Fibroblast of peridontal ligament (primary cell): ENCODE results near the gene PRKAA1.

Source experiments
- DNase-seq: peaks from one replicate; pipeline ENCODE4 v3.0.0-alpha.2; 2010; ENCODE audit errors: extremely low read depth

PRKAA1 gene

DNA sequence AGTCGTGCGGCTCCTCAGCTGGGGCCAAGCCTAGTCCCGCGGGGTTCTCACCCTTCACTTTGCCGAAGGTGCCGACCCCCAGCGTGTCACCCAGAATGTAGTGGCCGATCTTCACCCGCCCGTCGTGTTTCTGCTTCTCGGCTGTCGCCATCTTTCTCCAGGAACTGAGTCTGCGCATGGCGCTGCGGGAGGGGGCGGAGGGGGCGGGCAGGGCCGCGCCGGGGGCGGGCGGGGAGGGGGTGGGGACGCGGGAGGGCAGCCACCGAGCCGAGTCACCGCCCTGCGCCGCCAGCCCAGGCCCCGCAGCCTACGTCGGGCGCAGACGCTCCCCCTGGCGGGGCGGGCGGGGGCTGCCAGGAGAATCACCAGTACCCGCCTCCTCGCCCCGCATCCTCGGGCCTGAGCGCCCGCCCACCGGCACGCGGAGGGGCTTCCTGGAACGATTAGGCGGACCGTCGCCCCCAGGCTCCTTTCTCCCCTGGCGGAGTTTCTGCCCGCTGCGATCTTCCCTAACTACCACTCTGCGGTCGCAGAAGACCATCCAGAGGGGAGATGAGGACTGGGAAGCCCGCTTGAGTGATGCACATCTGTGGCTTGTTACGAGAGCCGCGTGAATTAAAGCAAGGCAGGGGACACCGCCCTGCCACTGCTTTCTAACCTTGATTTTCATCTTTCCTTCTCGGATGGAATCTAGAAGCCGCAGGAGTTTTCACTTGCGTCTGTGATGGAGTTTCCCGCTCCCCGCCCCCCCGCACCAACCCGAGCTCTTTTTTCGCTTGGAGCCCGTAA is at the start of gene PRKAA1:
Gene PRKAA1, minus strand, starts transcription at position 363 of the 789 bp plus-strand sequence. Its CDS starts 185 bp downstream, at position 178.
- peak; percentile 77 for DNase-seq

DNA sequence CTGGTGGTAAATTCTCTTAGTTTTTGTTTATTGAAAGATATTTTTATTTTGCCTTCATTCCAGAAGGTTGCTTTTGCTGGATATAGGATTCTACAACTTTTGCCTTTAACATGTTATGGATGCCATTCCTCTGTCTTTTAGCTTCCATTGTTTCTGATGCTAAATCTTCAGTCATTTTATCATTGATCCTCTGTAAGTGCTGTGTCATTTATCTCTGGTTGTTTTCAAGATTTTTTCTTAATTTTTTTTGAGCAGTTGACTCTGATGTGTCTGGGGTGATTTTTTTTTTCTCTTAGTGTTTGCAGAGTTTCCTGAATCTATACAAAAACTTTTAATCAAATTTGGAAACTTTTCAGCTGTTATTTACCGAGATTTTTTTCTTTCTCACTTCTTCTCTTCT is 49.4 kb upstream of the PRKAA1 start:
- DNase-seq, result no peak

DNA sequence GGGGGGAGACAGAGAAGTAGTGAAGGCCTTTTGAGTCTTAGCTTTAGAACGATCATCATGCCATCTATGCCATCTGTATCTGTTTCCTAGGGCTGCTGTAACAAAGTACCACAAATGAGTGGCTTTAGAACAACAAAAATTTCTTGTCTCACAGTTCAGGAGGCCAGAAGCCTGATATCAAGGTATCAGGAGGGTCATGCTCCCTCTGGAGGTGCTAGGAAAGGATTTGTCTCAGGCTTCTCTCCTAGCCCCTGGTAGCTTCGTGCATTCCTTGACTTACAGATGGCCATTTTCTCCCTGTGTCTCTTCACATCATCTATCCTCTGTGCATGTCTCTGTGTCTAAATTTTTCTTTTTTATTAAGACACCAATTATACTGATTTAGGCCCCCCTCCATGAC is 48.2 kb upstream of the PRKAA1 start:
- DNase-seq, result no peak

DNA sequence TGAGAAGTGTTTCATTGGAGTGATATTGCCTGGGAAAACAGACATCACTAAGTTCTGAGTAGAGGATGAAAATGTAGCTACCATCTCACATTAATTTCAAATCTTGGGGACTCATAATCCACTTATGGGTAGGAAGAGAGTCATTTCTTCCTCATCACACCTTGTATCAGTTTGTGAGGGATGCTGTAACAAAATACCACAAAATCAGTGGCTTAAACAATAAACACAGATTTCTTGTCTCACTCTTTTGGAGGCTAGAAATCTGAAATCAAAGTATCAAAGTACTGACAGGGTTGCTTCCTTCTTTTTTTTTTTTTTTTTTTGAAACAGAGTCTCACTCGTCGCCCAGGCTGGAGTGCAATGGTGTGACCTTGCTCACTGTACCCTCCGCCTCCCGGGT is 46.4 kb upstream of the PRKAA1 start:
- DNase-seq, result no peak

DNA sequence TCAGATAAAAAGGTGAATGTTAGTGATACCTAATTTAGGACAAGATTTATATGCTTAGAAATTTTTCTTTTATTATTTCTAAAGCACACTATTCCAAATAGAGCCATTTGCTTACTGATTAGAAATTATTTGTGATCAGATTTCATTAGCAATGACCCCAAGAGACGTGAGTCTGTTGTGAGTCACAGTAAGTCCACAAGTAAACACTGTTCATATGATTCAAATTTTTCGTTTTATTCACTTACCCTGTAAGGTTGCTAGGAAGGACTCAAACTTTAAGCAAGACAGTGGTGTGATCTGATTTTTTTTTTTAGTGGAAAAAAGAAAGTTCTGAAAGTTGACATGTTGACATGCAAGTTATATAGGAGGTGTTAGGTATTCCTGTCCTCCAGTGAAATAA is 44.2 kb upstream of the PRKAA1 start:
- peak; percentile 56 for DNase-seq

DNA sequence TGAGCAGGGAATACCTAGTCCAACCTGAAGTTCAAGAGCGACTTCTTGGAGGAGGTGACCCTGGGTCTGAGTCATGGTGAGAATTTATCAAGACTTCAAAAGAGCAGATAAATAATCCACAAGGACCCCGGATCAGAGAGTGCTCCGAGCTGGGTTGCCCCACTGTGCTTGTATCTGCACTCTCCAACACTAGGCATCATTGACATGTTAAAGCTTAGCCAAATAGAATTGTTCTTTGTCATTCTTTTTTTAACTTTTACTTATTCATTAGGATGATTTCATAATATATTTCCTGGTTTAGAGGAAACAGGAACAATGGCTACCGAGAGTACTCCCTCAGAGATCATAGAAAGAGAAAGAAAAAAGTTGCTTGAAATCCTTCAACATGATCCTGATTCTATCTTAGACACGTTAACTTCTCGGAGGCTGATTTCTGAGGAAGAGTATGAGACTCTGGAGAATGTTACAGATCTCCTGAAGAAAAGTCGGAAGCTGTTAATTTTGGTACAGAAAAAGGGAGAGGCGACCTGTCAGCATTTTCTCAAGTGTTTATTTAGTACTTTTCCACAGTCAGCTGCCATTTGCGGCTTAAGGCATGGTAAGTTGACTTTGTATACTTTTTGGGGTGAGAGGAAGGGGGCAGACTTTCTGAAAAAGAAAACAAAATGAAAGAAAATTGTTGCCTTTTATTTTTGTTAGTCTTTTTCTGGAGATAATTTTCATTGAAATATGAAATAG is 43.1 kb upstream of the PRKAA1 start, which contains the start of gene CARD6:
Gene CARD6, plus strand, starts transcription at position 300 of the 738 bp plus-strand sequence. Its CDS starts 16 bp downstream, at position 316.
- DNase-seq, result peak; percentile 72

DNA sequence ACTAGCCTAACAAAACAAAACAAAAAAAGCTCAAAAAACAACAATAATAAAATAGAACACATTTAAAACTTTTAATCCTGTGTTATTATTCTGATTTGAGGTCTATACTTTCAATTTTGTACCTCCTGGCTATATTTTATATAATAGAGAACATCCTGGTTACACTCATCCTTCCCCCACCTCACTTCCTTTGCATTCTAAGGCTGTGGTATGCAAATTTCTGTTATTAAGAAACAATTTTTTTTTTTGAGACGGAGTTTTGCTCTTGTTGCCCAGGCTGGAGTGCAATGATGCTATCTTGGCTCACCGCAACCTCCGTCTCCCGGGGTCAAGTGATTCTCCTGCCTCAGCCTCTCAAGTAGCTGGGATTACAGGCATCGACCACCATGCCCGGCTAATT is 39.9 kb upstream of the PRKAA1 start:
- no peak for DNase-seq

DNA sequence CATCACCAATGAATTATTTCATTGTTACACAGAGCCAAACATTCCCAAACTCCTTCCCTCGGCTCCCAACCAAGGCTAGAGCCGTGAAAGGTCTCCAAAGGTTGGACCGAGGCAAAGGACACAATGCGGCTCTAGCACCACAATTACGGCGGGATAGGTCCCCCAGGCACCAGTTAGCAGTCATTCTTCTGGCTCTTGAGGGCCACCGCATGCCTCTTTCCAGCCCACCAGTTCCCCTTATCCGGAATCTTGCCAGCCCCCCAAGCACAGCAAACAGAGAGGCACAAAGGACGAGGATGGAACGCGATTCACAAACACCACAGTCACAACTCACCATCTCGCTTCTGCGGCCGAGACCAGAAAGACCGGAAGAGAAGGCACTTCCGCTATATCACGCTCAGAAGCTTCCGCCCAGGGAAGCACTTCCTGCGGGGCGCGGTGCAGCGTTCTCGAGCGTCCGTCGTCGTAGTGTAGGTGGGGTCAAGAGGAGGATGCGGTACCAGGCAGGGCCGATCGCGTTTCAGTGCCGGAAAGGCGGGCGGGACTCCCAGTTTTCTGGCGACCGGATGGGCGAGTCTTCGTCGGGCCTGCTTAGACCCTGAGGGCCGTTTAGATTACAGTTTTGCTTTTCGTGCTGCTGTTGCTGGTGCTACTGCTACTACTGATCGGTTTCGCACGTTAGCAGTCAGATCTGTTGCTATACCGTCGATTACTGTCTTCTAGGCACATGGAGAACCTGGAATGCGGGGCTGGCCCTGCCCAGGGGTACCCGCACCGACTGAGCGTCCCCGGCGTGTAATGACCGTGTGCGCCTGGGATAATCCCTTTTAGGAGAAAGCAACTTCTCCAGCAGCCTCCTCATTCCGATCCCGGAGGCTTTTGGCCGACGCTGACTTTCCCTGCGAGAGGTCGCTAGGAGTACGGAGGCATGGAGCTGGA is 36.9 kb upstream of the PRKAA1 start, which contains the start of gene RPL37:
Gene RPL37, minus strand, starts transcription at position 374 of the 939 bp plus-strand sequence. Its CDS starts 37 bp downstream, at position 337.
- peak; percentile 97 for DNase-seq

DNA sequence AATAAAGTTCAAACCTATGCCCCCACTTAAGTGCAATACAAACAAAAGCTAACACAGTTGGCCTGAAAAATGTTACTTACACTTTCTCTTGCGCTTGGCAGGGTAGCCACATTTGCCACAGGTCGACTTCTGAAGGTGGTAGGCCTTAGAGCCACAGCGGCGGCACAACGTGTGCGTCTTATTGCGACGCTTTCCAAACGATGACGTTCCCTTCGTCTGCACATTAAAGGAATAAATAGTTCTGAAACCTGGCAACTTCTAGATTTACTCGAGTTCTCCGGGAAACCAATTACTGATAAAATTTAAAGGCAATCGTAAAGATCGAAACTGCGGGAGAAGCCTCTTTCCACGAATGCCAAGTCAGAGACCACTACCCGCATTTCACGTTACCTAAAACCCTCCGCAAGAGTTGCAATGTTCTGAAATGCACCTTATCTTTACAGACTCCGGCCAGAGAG is 36.2 kb upstream of the PRKAA1 start:
- peak; percentile 52 for DNase-seq

DNA sequence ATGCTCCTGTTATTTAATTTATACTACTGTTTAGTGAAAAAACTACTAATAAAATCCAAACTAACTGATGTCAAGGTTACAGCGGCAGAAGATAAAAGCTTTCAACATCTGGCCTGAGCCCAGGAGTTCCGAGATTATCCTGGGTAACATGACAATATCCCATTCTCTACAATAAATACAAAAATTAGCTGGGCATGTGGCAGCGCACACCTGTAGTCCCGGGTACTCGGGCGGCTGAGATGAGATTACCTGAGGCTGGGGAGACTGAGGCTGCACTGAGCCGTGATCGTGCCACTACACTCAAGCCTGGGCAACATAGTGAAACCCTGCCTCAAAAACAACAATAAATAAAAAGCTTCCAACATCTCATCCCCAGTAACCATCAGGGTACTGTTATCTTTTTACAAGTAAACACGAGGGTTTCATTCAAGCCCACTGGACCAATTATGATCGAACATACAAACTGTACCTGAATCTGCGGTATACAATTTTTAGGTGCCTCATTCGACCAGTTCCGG is 35.6 kb upstream of the PRKAA1 start:
- DNase-seq, result no peak

DNA sequence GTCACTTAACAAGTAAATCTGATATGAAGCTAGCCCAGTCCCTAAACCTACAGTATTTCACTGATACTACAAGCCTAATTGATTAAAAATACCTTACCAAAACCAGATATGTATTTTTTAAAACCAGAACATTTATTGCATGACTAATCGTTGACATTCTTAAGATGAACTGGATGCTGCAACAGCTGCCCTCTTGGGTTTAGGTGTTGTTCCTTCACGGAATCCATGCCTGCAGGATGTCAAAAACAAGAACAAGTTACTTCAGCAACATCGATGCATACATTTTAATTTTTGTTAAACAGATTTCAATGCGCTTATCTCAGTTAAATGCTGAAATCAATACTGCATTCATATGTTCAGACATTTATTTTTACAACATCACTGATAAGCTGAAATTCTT is 34.2 kb upstream of the PRKAA1 start:
- DNase-seq, result no peak

DNA sequence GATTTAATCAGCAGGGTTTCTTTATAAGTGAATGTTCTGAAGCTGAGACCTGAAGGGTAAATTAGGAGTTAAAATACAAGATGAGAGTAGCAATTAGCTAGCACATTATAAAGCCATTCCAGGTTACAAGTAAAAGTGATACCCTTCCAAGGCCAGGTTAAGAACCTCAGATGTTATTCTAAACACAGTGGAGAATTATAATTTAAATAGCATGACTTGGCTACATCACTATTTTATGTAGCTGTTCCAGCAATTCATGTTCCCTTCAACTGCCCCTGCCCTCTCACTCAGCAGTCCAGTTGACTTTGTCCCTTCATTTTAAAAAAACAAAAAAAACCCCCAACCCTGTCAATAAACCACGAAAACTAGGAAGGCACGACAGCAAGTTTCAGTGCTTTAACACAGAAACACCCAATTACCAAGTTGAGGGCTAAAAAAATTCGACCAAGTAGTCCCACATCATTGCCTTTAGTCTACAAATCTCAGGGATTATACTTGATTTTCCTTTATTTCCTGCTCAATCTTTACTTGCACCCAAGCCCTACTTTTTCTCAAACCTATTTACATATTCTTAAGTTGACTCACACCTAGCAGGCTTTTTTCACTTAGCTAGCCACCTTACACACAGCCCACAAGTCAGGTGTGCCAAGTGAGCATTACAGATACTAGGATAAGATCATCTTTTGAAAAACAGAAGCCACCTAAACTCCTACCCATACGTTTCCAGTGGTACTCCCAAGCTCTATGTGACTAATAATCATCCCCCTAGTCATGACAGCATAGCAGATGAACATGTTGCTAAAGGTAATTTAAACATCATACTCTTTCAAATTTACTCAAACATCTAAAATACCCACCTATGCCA is 33.4 kb upstream of the PRKAA1 start:
- no peak for DNase-seq

DNA sequence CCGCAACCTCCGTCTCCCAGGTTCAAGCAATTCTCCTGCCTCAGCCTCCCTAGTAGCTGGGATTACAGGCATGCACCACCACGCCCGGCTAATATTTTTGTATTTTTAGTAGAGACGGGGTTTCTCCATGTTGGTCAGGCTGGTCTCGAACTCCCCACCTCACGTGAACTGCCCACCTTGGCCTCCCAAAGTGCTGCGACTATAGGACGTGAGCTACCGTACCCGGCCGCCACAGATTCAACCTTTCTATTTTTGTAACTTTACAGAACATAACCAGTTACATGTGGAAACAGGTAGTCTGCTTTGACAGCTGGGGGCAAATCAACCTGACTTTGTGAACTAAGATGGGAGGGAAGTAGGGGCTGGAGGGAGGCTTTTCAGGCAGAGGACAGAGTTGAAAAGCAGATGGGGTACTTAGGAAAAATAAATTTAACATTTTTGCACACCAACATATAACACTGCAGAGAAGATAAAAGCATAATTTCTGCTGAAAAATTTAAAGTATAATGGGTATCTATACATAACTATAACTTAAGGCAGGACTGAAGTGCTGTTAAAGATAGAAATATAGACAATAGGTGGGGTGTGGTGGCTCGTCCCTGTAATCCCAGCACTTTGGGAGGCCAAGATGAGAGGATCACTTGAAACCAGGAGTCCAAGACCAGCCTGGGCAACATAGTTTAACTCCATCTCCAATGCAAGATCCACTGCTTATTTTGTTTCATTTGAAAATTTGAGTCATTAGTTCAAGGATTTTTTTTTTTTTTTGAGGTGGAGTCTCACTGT is 31.8 kb upstream of the PRKAA1 start:
- no peak for DNase-seq

DNA sequence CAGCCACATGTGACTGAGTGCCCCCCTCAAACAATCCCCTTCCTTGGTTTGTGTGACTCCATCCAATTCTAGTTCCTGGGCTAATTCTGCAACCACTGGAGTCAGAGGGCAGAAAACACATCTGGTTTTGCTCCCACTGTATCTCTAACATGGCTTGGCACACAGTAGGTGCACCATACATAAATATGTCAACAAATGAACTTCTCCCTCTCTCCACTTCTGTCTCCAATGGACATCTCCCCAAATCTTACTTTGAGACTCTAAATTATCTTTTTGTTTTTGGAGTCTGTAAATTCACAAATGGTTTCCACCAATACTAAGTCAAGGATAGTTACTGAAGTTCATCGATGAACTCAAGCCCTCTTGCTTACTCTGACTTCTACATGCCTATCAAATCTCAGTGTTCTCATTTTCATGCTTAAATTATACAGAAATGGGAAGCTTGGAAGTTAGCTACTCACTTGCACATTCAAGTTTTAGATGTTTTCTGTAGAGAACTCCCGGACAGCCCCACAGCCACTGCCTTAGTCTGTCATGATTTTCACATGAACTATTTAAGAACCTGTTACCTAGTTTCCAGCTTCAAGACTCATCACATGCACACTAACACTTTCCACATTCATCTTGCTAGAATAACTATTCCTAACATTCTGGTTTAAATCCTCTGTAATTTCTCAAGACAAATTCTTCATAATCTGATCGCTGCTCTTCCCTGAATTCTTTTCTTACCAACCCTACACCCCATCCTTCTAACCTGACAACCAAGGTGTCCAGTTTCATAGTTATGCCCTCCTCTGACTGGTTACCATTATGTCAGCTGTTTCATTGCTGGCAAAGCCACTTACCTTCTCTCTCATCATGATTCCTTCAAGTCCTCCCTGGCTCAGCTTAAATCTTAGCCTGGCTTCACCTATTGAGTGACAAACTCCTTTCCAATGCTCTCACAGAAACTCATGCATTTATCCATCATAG is 30.8 kb upstream of the PRKAA1 start:
- no peak for DNase-seq

DNA sequence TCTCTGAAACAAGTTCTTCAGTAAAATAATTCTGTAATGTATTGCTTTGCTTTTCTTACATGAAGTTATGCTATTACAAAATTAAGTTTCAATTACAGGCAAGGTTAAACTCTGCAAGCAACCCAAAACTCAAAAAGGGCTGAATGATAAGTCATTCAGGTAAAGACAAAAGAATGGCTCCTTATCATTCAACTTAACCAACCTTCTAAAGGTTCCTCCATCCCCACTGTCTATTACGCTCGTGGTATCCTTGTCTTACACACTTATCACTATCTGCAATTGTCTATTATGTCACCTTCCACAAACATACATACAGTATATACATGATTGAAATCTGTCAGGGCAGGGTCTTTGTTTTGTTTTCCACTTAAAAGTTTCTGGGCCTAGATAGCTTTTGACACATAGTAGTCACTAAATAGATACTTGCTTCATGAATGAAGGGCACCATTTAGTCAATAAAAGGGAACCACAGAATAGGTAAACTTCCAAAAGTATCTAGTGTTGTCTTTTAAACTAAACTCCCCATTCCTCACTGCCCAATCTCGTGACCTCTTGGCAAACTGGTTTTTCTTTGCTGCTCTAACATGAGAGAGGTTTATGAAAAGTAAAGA is 30.0 kb upstream of the PRKAA1 start:
- no peak for DNase-seq

DNA sequence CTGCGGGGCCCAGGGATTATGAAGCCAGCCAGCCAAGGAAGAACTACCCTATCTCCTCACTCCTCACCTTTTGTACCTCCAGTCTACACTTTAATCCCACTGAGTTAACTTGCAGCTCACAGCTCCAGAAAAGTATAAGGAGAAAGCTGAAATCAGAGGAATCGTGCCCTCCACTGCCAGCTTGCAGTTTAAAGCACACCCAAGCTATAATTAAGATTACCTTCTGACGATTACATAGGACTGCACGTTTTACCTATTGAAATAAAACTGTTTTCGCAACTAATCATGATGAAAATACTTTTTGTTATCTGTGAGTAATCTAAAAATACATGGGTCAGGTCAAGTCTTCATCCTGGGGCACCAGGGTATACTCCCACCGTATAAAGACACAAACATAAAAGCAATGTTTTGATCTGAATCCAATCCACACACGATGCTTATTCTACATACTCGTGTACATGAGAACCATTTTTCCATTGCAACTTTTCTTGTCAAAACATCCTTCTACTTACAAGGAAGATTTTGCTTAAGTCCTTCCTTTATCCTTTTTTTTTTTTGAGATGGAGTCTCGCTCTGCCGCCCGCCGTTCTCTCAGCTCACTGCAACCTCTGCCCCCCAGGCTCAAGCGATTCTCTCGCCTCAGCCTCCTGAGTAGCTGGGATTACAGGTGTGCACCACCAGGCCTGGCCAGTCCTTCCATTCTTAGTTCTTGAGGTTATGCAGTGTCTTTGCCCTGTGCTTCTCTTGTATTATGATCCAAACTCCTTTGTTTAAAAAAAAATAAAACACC is 29.2 kb upstream of the PRKAA1 start:
- no peak for DNase-seq

DNA sequence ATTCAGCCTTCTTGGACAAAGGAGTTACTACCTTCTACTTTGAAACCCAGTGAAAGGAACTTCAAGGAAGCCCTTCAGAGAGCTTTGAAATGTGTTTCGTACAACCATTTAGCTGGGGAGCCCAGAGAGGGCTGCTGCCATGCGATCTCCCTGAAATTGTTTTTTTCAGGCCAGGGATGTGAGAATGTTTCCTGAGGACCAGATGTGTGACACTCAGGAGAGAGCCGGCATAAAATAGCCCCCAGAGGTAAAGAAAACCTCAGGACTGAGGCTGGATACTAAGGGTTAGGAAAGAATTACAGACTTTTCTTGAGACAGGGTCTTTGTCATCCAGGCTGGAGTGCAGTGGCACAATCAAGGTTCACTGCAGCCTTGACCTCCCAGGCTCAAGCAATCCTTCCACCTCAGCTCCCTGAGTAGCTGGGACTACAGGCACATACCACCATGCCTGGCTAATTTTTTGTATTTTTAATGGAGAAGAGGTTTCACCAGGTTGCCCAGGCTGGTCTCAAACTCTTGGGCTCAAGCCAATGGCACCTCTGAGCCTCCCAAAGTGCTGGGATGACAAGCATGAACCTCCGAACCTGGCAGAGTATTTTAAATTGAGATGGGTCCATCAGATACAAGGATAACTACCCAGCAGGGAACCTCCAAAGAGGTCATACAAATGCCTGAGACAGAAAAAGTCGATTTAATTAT is 28.5 kb upstream of the PRKAA1 start:
- DNase-seq, result no peak
